ENCODE data around the gene JAG2. TPM values are rescaled to one million over a fixed set of nuclear protein-coding genes. Genes with fewer than 3 reads are reported as not detected.

Gene JAG2
- total and polyA plus RNA-seq, 2 of the 13 experiments (the other 11 are each of a cell fraction or from before 2014, with no cell fraction given) = 0.04 to 0.16 TPM

GRCh38 chr14:105140581-105140980, 28.0 kb downstream of the JAG2 start:
- H4K20me1 ChIP-seq (ENCODE audit: insufficient read depth, low read length) = no peaks in the 10 kb centered on the region
- peaks cover 10% of the 10 kb centered on the region for H3K9me3 ChIP-seq (ENCODE audit: low read length)
- ChIA-PET POLR2A (no interaction called here), CTCF (ENCODE audit: low intra/inter-chr PET ratio, low total read pairs) (no interaction called here)
- no peak overlapping the region for H3K4me3 ChIP-seq (replicated peaks in 1 of 3; ENCODE audit: insufficient read depth in 1 of 3, low read depth in 2 of 3, low read length in 3 of 3)
- no peak for DNase-seq (ENCODE audit: low spot score)
- intact Hi-C loops (cut with micrococcal nuclease; ENCODE audit: unreplicated experiment) = no loop called here
- no peak for FAIRE-seq
- H3K79me2 ChIP-seq (ENCODE audit: insufficient read depth, low read length) = no peaks in the 10 kb centered on the region
- WGBS (ENCODE audit: low lambda C conversion rate) = 28% methylated on average over 4 of the region's 7 CpGs
- no peaks in the 10 kb centered on the region for H3K4me1 ChIP-seq (ENCODE audit: insufficient read depth, low read length)
- H3K9ac ChIP-seq (ENCODE audit: insufficient read depth, low read depth, low read length) = no peak overlapping the region
- no peak for TF ChIP-seq ZNF441 (CRISPR knock-in tag; IDR thresholded peaks at IDR 0.05; ENCODE audit: borderline replicate concordance)
- no peaks in the 10 kb centered on the region for H3K36me3 ChIP-seq (replicated peaks in 1 of 2; ENCODE audit: control insufficient read depth in 1 of 2, insufficient read depth in 2 of 2, low read length in 2 of 2)
- in situ Hi-C loops (cut with HindIII; ENCODE audit: extremely low pct_ligation_motif_present, low pct_unique_long_range_greater_than_20kb) = loop anchor here (10.0 kb wide), 1 partner anchor 46 kb away; no protein-coding TSS in a partner anchor
- BruUV-seq (replicated peaks) = no TSS peak
- ATAC-seq = no peak
- H3K27me3 ChIP-seq (ENCODE audit: control insufficient read depth in 1 of 2, insufficient read depth in 2 of 2, low read length in 2 of 2) = peaks cover 5 to 18% of the 10 kb centered on the region in 2 experiments; a peak in 3 of 5 replicates
- no peak overlapping the region for H2AFZ ChIP-seq (ENCODE audit: low read length)
- no peak overlapping the region for H3K4me2 ChIP-seq (ENCODE audit: low read depth, low read length)
- no peak overlapping the region for H3K27ac ChIP-seq (ENCODE audit: extremely low read length, insufficient read depth, low read length)

- H3K4me1 ChIP-seq (ENCODE audit: insufficient read depth, low read length) = no peaks in the 10 kb centered on the region
- H4K20me1 ChIP-seq (ENCODE audit: insufficient read depth, low read length) = no peaks in the 10 kb centered on the region
- POLR2A ChIA-PET = no interaction called here
- in situ Hi-C loops (cut with HindIII; ENCODE audit: extremely low pct_ligation_motif_present, low pct_unique_long_range_greater_than_20kb) (loop anchor here (10.0 kb wide), 1 partner anchor 45 kb away; no protein-coding TSS in a partner anchor), intact Hi-C loops (cut with micrococcal nuclease; ENCODE audit: unreplicated experiment) (no loop called here)
- CTCF ChIA-PET (ENCODE audit: low intra/inter-chr PET ratio, low total read pairs) = no interaction called here
- 63% methylated on average over 2 of the region's 5 CpGs for WGBS (ENCODE audit: low lambda C conversion rate)
- no peak overlapping the region for H3K4me3 ChIP-seq (replicated peaks in 1 of 3; ENCODE audit: insufficient read depth in 1 of 3, low read depth in 2 of 3, low read length in 3 of 3)
- no peaks in the 10 kb centered on the region for H3K36me3 ChIP-seq (replicated peaks in 1 of 2; ENCODE audit: control insufficient read depth in 1 of 2, insufficient read depth in 2 of 2, low read length in 2 of 2)
- no peak overlapping the region for H2AFZ ChIP-seq (ENCODE audit: low read length)
- no peak for TF ChIP-seq JUN (CRISPR knock-in tag; IDR thresholded peaks at IDR 0.05)
- no peak for TF ChIP-seq MYNN (CRISPR knock-in tag; IDR thresholded peaks at IDR 0.05; ENCODE audit: low read depth)
- no peak for TF ChIP-seq ZNF674 (CRISPR knock-in tag; IDR thresholded peaks at IDR 0.05; ENCODE audit: low read depth)
- no peak for TF ChIP-seq ETS1 (CRISPR knock-in tag; IDR thresholded peaks at IDR 0.05)
- TF ChIP-seq ZC3H4 (CRISPR knock-in tag; IDR thresholded peaks at IDR 0.05; ENCODE audit: borderline replicate concordance) = no peak
- no peak for TF ChIP-seq DBP (CRISPR knock-in tag; IDR thresholded peaks at IDR 0.05; ENCODE audit: not compliant biosample characterization)
- no peak for TF ChIP-seq SKI (IDR thresholded peaks at IDR 0.05; ENCODE audit: partially characterized antibody)
- no peak for TF ChIP-seq ZNF75D (CRISPR knock-in tag; IDR thresholded peaks at IDR 0.05; ENCODE audit: borderline replicate concordance)
- no peak for TF ChIP-seq HMG20B (CRISPR knock-in tag; conservative IDR thresholded peaks at IDR 0.05)
- no peak for TF ChIP-seq ZNF33B (CRISPR knock-in tag; IDR thresholded peaks at IDR 0.05)
- H3K27me3 ChIP-seq (ENCODE audit: control insufficient read depth in 1 of 2, insufficient read depth in 2 of 2, low read length in 2 of 2) = peaks cover 3 to 11% of the 10 kb centered on the region in 2 experiments; a peak in 2 of 5 replicates
- no peak overlapping the region for H3K27ac ChIP-seq (ENCODE audit: extremely low read length, insufficient read depth, low read length)
- DNase-seq (ENCODE audit: low spot score) (no peak), FAIRE-seq (no peak), ATAC-seq (no peak)
- no peak overlapping the region for H3K4me2 ChIP-seq (ENCODE audit: low read depth, low read length)
- H3K9me3 ChIP-seq (ENCODE audit: low read length) = peaks cover 10% of the 10 kb centered on the region
- H3K79me2 ChIP-seq (ENCODE audit: insufficient read depth, low read length) = no peaks in the 10 kb centered on the region
- BruUV-seq (replicated peaks) = no TSS peak
- no peak overlapping the region for H3K9ac ChIP-seq (ENCODE audit: insufficient read depth, low read depth, low read length)
Measured at GRCh38 chr14:105139831-105140239, 28.7 kb downstream of the JAG2 start.
